Caco-2 (cell line): Measurements from ENCODE around the gene FOXF2. TPM values are rescaled to one million over a fixed set of nuclear protein-coding genes. Genes with fewer than 3 reads are reported as not detected.

ENCODE experiments used
- BruUV-seq: library from RNA; stranded (reverse); fragments of 400-500 nt; replicated peaks from 2 replicates; lab custom pipeline; 2021; lab: Mats Ljungman, UMichigan
- CTCF ChIA-PET: fragments of 300-600 bp; sonication (Branson Sonifier 250); formaldehyde crosslinking; loops from one replicate; lab custom pipeline; 2022; ENCODE audit warnings: antibody characterized with exemption; lab: Charles Lee
- POLR2A ChIA-PET: fragments of 300-600 bp; sonication (Branson Sonifier 250); formaldehyde crosslinking; loops from one replicate; lab custom pipeline; 2022; ENCODE audit warnings: antibody characterized with exemption; lab: Charles Lee
- DNase-seq, 2 experiments: peaks; one replicate each; pipeline versions ENCODE4 v3.0.0 to v3.0.0-alpha.2; 2020 to 2022
- H3K27me3 ChIP-seq: replicated peaks from 2 replicates; pipeline ENCODE4 v1.6.0; 2011; ENCODE audit warnings: low read length; ENCODE audit not compliant: control insufficient read depth, insufficient read depth
- H3K36me3 ChIP-seq: 2 replicates; pipeline ENCODE4 v1.5.1; 2011; ENCODE audit warnings: low read length; ENCODE audit not compliant: control insufficient read depth, insufficient read depth
- H3K4me1 ChIP-seq: fragments of 250-450 bp; sonication (Bioruptor Pico); 2 replicates; pipeline ENCODE4 v1.5.1; 2020; ENCODE audit warnings: mild to moderate bottlenecking
- H3K4me3 ChIP-seq: 2 replicates; pipeline ENCODE4 v1.5.1; 2011; ENCODE audit warnings: low read depth, mild to moderate bottlenecking, control low read depth, low read length
- H3K9me3 ChIP-seq: fragments of 250-450 bp; sonication (Bioruptor Pico); 2 replicates; pipeline ENCODE4 v1.5.1; 2020; ENCODE audit warnings: mild to moderate bottlenecking, moderate library complexity
- H3K27ac Mint-ChIP-seq: one replicate; pipeline ENCODE4 v1.8.0; 2022; ENCODE audit warnings: mixed read lengths; ENCODE audit not compliant: unreplicated experiment
- H3K27me3 Mint-ChIP-seq: one replicate; pipeline ENCODE4 v1.8.0; 2022; ENCODE audit warnings: mixed read lengths; ENCODE audit not compliant: insufficient read depth, unreplicated experiment
- H3K36me3 Mint-ChIP-seq: one replicate; pipeline ENCODE4 v1.8.0; 2022; ENCODE audit warnings: mild to moderate bottlenecking, mixed read lengths; ENCODE audit not compliant: insufficient read depth, unreplicated experiment
- H3K4me1 Mint-ChIP-seq: one replicate; pipeline ENCODE4 v1.8.0; 2022; ENCODE audit warnings: low read depth, mixed read lengths; ENCODE audit not compliant: unreplicated experiment
- H3K4me3 Mint-ChIP-seq: one replicate; pipeline ENCODE4 v1.8.0; 2022; ENCODE audit warnings: mild to moderate bottlenecking, moderate library complexity, mixed read lengths; ENCODE audit not compliant: unreplicated experiment
- H3K9me3 Mint-ChIP-seq: one replicate; pipeline ENCODE4 v1.8.0; 2022; ENCODE audit warnings: mixed read lengths; ENCODE audit not compliant: unreplicated experiment
- intact Hi-C: fragments of 100-400 bp; cut with micrococcal nuclease; formaldehyde crosslinking; loops from one replicate; pipeline ENCODE4 v1.10.0; 2022; ENCODE audit not compliant: unreplicated experiment
- microRNA-seq: library from miRNA; unstranded; fragments of <30 nt; microRNA quantifications from one replicate; pipeline ENCODE4 v1.2.0, GENCODE V29; 2022
- total RNA-seq: library from RNA; stranded (reverse); gene quantifications from 2 replicates; pipeline ENCODE4 v1.2.3, GENCODE V29; 2022
- TF ChIP-seq, protein P1 (sequence below), 2 experiments: fragments of 200-600 bp in 1 of 2; IDR thresholded peaks; 1 replicate in 1 of 2; 2 replicates in 1 of 2; pipeline versions ENCODE4 v1.5.1 to v1.8.0; 2011 to 2022; ENCODE audit warnings: antibody characterized with exemption in 1 of 2, control low read depth in 1 of 2, inconsistent platforms in 1 of 2, low read depth in 1 of 2, low read length in 1 of 2, mild to moderate bottlenecking in 1 of 2, moderate library complexity in 1 of 2; ENCODE audit not compliant: insufficient read depth in 1 of 2, severe bottlenecking in 1 of 2, unreplicated experiment in 1 of 2

The FOXF2 gene
- total RNA-seq, 1 experiment from 2014 or later, result 0.88 TPM

GRCh38 chr6:1442929-1443328 is 53.6 kb downstream of the FOXF2 start:
- Mint-ChIP-seq H3K4me1 (no peaks in the 10 kb centered on the region), H3K36me3 (no peaks in the 10 kb centered on the region), H3K27ac (no peak overlapping the region), H3K4me3 (no peak overlapping the region), H3K27me3 (peaks cover 16% of the 10 kb centered on the region), H3K9me3 (no peaks in the 10 kb centered on the region)
- DNase-seq, result no peak
- Histone ChIP-seq H3K27me3 (no peaks in the 10 kb centered on the region; the same call in none of the 2 replicates), H3K4me1 (no peaks in the 10 kb centered on the region), H3K4me3 (no peak overlapping the region), H3K36me3 (no peaks in the 10 kb centered on the region), H3K9me3 (no peaks in the 10 kb centered on the region)
- CTCF ChIA-PET, result no interaction called here
- TF ChIP-seq, protein P1, sequence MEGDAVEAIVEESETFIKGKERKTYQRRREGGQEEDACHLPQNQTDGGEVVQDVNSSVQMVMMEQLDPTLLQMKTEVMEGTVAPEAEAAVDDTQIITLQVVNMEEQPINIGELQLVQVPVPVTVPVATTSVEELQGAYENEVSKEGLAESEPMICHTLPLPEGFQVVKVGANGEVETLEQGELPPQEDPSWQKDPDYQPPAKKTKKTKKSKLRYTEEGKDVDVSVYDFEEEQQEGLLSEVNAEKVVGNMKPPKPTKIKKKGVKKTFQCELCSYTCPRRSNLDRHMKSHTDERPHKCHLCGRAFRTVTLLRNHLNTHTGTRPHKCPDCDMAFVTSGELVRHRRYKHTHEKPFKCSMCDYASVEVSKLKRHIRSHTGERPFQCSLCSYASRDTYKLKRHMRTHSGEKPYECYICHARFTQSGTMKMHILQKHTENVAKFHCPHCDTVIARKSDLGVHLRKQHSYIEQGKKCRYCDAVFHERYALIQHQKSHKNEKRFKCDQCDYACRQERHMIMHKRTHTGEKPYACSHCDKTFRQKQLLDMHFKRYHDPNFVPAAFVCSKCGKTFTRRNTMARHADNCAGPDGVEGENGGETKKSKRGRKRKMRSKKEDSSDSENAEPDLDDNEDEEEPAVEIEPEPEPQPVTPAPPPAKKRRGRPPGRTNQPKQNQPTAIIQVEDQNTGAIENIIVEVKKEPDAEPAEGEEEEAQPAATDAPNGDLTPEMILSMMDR (IDR thresholded peaks at IDR 0.05; ENCODE audit: insufficient read depth in 1 of 2, low read depth in 1 of 2, low read length in 1 of 2, severe bottlenecking in 1 of 2, unreplicated experiment in 1 of 2), result no peak
- intact Hi-C loops, result no loop called here
- no TSS peak for BruUV-seq
- POLR2A ChIA-PET, result no interaction called here

Small RNAs within 50 kb of the gene (microRNA-seq; reads per million reads assigned to microRNA genes)
- gene MIR6720, result not detected

Other genes with a start within 250 kb of the FOXF2 start
- 170 and 191 TPM in 2 replicates for gene FOXQ1, start 77.5 kb upstream of the FOXF2 start, total RNA-seq
- 6.8 and 7.1 TPM in 2 replicates for gene FOXC1, start 220.3 kb downstream of the FOXF2 start, total RNA-seq